ENCODE data around the gene TRIM34.
"Not testable (repeated sequence)": the region's sequence is repeated elsewhere in the genome, so short reads cannot be mapped to it uniquely, and the experiment has no call there.

- TF ChIP-seq CTCF (IDR thresholded peaks at IDR 0.05); ZFX (IDR thresholded peaks at IDR 0.05; ENCODE audit: borderline replicate concordance): not testable (repeated sequence)
These were observed 32.2 kb downstream of the TRIM34 start for GRCh38 chr11:5656956-5657355.
